SHP77 treated with DMSO at 0.1 percent for 48 hours (cell line): ENCODE results near the gene IFT20.
"Not testable (repeated sequence)": the region's sequence is repeated elsewhere in the genome, so short reads cannot be mapped to it uniquely, and the experiment has no call there.

Experiments
- DNase-seq: peaks from one replicate; lab custom pipeline; 2025; lab: John Stamatoyannopoulos, UW

IFT20 gene

GRCh38 chr17:28363776-28364650 is 28.7 kb upstream of the IFT20 start:
- no peak for DNase-seq

- no peak for DNase-seq
These were observed 27.9 kb upstream of the IFT20 start for GRCh38 chr17:28363186-28363585.

GRCh38 chr17:28357901-28358197 is 22.6 kb upstream of the IFT20 start:
- no peak for DNase-seq

GRCh38 chr17:28357061-28357900 is 22.0 kb upstream of the IFT20 start, which contains the start of gene POLDIP2:
Gene POLDIP2 (minus strand): TSS chr17:28357527. CDS start chr17:28357448, 79 bp downstream.
- peak; percentile 83 for DNase-seq

- no peak for DNase-seq
These were observed 15.0 kb upstream of the IFT20 start for GRCh38 chr17:28350271-28350670.

- no peak for DNase-seq
These were observed 13.7 kb upstream of the IFT20 start for GRCh38 chr17:28348979-28349378.

- DNase-seq: no peak
These were observed 12.1 kb upstream of the IFT20 start for GRCh38 chr17:28347261-28347891.

GRCh38 chr17:28346746-28347246 is 11.5 kb upstream of the IFT20 start:
- no peak for DNase-seq

GRCh38 chr17:28346199-28346580 is 10.9 kb upstream of the IFT20 start:
- DNase-seq: no peak

GRCh38 chr17:28345419-28346198 is 10.3 kb upstream of the IFT20 start:
- DNase-seq: no peak

- DNase-seq: no peak
These were observed 9.2 kb upstream of the IFT20 start for GRCh38 chr17:28344435-28344901.

GRCh38 chr17:28344011-28344410 is 8.7 kb upstream of the IFT20 start:
- no peak for DNase-seq

GRCh38 chr17:28343491-28343932 is 8.2 kb upstream of the IFT20 start:
- DNase-seq: no peak

- DNase-seq: no peak
These were observed 7.0 kb upstream of the IFT20 start for GRCh38 chr17:28342313-28342712.

GRCh38 chr17:28341516-28341915 is 6.2 kb upstream of the IFT20 start:
- DNase-seq: no peak

- DNase-seq: no peak
These were observed 5.1 kb upstream of the IFT20 start for GRCh38 chr17:28340374-28340773.

- no peak for DNase-seq
These were observed 4.2 kb upstream of the IFT20 start for GRCh38 chr17:28339431-28339830.

- DNase-seq: not testable (repeated sequence)
These were observed 3.5 kb upstream of the IFT20 start for GRCh38 chr17:28338769-28339212.

- DNase-seq: no peak
These were observed 2.9 kb upstream of the IFT20 start for GRCh38 chr17:28338056-28338768.

- peak; percentile 45 for DNase-seq
These were observed 943 bp upstream of the IFT20 start for GRCh38 chr17:28335959-28336871.
